LNCAP (cell line): ENCODE data around the gene MYH13.

Source experiments
- CTCF ChIP-seq: fragments of 450-650 bp; IDR thresholded peaks from 2 replicates; pipeline ENCODE4 v1.5.1; 2017; ENCODE audit warnings: mild to moderate bottlenecking

The MYH13 gene

GRCh38 chr17:10372906-10373305 lies at the start of gene MYH13:
MYH13 (minus strand) TSS chr17:10373006; CDS start chr17:10364530, 8,476 bp downstream.
- no peak for TF ChIP-seq CTCF

GRCh38 chr17:10421900-10422542 lies 49.2 kb upstream of the MYH13 start, which contains the start of gene MYH8:
MYH8 (minus strand) TSS chr17:10421950; CDS start chr17:10420227, 1,723 bp downstream.
- no peak for TF ChIP-seq CTCF

- TF ChIP-seq CTCF, result no peak
These were observed 48.4 kb upstream of the MYH13 start for GRCh38 chr17:10421211-10421610.

GRCh38 chr17:10420811-10421210 lies 48.0 kb upstream of the MYH13 start:
- TF ChIP-seq CTCF, result no peak

GRCh38 chr17:10417431-10417830 lies 44.6 kb upstream of the MYH13 start:
- no peak for TF ChIP-seq CTCF

- no peak for TF ChIP-seq CTCF
These were observed 42.4 kb upstream of the MYH13 start for GRCh38 chr17:10415161-10415560.

- TF ChIP-seq CTCF, result no peak
These were observed 30.8 kb upstream of the MYH13 start for GRCh38 chr17:10403589-10403988.

- TF ChIP-seq CTCF, result no peak
These were observed 25.5 kb upstream of the MYH13 start for GRCh38 chr17:10398352-10398751.
